ENCODE data around the gene TRIM44.

GRCh38 chr11:35624316-35624715 is 38.3 kb upstream of the TRIM44 start:
- no peak for TF ChIP-seq POLR2A (IDR thresholded peaks at IDR 0.05; ENCODE audit: low read depth, low read length)
- TF ChIP-seq POLR2AphosphoS5 (IDR thresholded peaks at IDR 0.05; ENCODE audit: low read depth, low read length), result no peak

Data from GM12892 (cell line).